ENCODE data around the gene ACVRL1.

DNA sequence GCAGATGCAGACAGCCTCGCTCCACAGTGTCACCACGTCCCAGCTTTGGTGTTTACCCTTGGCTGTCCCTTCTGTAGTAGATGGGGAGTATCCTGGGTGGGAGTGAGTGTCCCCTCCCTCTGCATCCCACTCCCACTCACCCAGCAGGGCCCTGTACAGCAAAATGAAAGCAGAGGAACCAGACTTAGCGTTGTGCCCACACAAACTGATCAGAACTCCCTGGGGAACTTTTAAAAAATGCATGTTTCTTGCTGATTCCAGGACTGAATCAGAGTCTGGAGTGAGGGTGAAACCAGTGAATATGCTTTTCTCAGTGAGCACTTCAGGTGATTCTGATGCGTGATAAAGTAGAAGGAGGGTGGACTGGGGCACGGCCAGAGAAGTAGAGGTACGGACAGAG is 2.9 kb downstream of the ACVRL1 start:
- no peak for TF ChIP-seq CTCF (IDR thresholded peaks at IDR 0.05)
- no peak for TF ChIP-seq JUN (CRISPR knock-in tag; IDR thresholded peaks at IDR 0.05)
- no peak for TF ChIP-seq ATF3 (CRISPR knock-in tag; conservative IDR thresholded peaks at IDR 0.05)

All from WTC11 (cell line).